Loucy (cell line): Measurements from ENCODE around the gene TP63.

Source experiments
- EZH2phosphoT487 ChIP-seq: fragments of 200-600 bp; IDR thresholded peaks from 2 replicates; pipeline ENCODE4 v1.6.1; 2018; ENCODE audit warnings: antibody characterized with exemption, mild to moderate bottlenecking, moderate library complexity, borderline replicate concordance
- TF ChIP-seq, protein P1 (sequence below): fragments of 200-600 bp; sonication (generic); conservative IDR thresholded peaks from 2 replicates; pipeline ENCODE4 v1.5.1; 2014; ENCODE audit warnings: mild to moderate bottlenecking, antibody characterized with exemption, low read length

DNA sequence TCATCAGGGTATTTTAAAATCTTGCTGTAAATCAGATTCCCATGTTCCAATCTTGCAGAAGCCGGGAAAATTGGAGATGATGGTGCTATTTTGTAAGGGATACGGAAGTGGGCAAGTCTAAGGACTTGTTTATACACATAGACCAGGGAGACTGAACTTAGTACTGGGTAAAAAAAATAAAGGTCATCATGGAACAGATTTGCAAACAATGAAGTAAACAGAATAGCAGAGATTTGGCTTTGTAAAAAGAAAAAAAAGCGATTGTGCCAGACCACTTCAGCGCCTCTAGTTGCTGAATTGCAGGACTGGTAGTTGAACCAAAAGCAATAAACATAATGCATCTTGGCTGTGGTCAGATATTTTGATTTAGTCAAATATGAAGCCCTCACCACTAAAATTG, 229.1 kb downstream of the TP63 start:
- TF ChIP-seq, protein P1, sequence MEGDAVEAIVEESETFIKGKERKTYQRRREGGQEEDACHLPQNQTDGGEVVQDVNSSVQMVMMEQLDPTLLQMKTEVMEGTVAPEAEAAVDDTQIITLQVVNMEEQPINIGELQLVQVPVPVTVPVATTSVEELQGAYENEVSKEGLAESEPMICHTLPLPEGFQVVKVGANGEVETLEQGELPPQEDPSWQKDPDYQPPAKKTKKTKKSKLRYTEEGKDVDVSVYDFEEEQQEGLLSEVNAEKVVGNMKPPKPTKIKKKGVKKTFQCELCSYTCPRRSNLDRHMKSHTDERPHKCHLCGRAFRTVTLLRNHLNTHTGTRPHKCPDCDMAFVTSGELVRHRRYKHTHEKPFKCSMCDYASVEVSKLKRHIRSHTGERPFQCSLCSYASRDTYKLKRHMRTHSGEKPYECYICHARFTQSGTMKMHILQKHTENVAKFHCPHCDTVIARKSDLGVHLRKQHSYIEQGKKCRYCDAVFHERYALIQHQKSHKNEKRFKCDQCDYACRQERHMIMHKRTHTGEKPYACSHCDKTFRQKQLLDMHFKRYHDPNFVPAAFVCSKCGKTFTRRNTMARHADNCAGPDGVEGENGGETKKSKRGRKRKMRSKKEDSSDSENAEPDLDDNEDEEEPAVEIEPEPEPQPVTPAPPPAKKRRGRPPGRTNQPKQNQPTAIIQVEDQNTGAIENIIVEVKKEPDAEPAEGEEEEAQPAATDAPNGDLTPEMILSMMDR, result no peak
- no peak for TF ChIP-seq EZH2phosphoT487
